ENCODE measurements around the gene LSM8. TPM values are rescaled to one million over a fixed set of nuclear protein-coding genes. Genes with fewer than 3 reads are reported as not detected.
A peak's percentile ranks its signal among the peaks of the same experiment; 100 is the strongest.

Gene LSM8
- total RNA-seq, 1 experiment from 2014 or later: 61.5 TPM

DNA sequence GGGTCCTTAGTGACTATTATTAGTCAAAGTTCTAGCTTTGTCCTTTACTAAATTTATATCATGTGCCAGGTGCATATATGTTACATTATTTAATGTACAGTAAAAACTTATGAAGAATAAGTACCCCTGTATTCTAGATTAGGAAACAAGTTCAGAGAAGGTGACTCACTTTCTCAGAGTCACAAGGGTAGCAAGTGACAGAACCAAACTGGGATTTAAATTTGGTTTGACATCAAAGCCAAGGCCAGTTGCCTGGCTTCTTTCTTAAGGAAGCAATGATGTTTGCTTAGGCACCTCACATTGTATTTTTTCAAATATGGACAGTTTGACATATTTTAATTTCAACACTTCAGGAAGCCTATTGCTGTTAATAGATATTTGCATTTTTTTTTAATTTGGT lies 2.5 kb downstream of the LSM8 start:
- Histone ChIP-seq H3K4me2 (peak overlapping the region; percentile 93; the same call in 1 of the 2 replicates), H2AFZ (no peak overlapping the region), H3K9me3 (ENCODE audit: insufficient read depth, low read depth) (no peaks in the 10 kb centered on the region), H4K20me1 (ENCODE audit: insufficient read depth) (no peaks in the 10 kb centered on the region), H3K36me3 (ENCODE audit: low read depth) (peaks cover 31% of the 10 kb centered on the region), H3K9me2 (ENCODE audit: insufficient read depth) (no peaks in the 10 kb centered on the region), H3K27ac (no peak overlapping the region), H3K79me2 (ENCODE audit: low read depth) (peaks cover 43% of the 10 kb centered on the region), H3K27me3 (ENCODE audit: insufficient read depth, low read depth) (no peaks in the 10 kb centered on the region), H3F3A (ENCODE audit: insufficient read depth, low read depth) (0 out of 2 replicates have a peak, but pooled peaks cover 6% of the 10 kb centered on the region), H3K4me3 (no peak overlapping the region), H3K4me1 (replicated peaks; ENCODE audit: insufficient read depth) (peaks cover 18% of the 10 kb centered on the region)
- POLR2A ChIA-PET (ENCODE audit: unreplicated experiment): no interaction called here
- DNase-seq: no peak
- CTCF ChIA-PET: no interaction called here
- intact Hi-C loops (cut with micrococcal nuclease; ENCODE audit: unreplicated experiment): no loop called here
- BruUV-seq (replicated peaks): no TSS peak
- TF ChIP-seq, protein P1, sequence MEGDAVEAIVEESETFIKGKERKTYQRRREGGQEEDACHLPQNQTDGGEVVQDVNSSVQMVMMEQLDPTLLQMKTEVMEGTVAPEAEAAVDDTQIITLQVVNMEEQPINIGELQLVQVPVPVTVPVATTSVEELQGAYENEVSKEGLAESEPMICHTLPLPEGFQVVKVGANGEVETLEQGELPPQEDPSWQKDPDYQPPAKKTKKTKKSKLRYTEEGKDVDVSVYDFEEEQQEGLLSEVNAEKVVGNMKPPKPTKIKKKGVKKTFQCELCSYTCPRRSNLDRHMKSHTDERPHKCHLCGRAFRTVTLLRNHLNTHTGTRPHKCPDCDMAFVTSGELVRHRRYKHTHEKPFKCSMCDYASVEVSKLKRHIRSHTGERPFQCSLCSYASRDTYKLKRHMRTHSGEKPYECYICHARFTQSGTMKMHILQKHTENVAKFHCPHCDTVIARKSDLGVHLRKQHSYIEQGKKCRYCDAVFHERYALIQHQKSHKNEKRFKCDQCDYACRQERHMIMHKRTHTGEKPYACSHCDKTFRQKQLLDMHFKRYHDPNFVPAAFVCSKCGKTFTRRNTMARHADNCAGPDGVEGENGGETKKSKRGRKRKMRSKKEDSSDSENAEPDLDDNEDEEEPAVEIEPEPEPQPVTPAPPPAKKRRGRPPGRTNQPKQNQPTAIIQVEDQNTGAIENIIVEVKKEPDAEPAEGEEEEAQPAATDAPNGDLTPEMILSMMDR (conservative IDR thresholded peaks at IDR 0.05): no peak
- no peak for TF ChIP-seq EZH2 (IDR thresholded peaks at IDR 0.05; ENCODE audit: low read depth)

DNA sequence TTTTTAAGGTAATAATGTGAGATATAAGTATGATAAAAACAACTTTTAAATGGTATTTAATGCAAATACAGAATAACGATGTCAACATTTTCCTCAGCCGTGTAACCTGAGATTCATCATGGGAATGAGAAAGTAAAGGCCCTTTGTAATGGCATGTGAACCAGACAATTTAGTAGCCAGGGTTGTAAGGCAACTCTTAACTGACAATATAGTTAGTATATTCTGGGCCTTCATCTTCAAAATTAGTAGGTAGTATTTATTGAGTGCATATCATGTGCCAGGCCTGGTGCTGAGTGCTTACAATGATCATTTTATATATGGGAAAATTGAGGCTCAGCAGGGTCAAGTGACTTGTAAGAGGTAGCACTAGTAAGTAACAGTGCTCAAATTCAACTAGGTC lies 10.6 kb downstream of the LSM8 start:
- no peak for DNase-seq
- H3K4me2 ChIP-seq: no peak overlapping the region
- H3K4me3 ChIP-seq: no peak overlapping the region
- H3K36me3 ChIP-seq (ENCODE audit: low read depth): peaks cover 16% of the 10 kb centered on the region; the same call in 1 of the 2 replicates
- POLR2A ChIA-PET (ENCODE audit: unreplicated experiment): no interaction called here
- H3K9me2 ChIP-seq (ENCODE audit: insufficient read depth): no peaks in the 10 kb centered on the region
- intact Hi-C loops (cut with micrococcal nuclease; ENCODE audit: unreplicated experiment): no loop called here
- H3K4me1 ChIP-seq (replicated peaks; ENCODE audit: insufficient read depth): no peaks in the 10 kb centered on the region
- no peak overlapping the region for H2AFZ ChIP-seq
- H3K27ac ChIP-seq: no peak overlapping the region
- TF ChIP-seq, protein P1 (conservative IDR thresholded peaks at IDR 0.05): no peak
- no peak for TF ChIP-seq EZH2 (IDR thresholded peaks at IDR 0.05; ENCODE audit: low read depth)
- BruUV-seq (replicated peaks): no TSS peak
- H4K20me1 ChIP-seq (ENCODE audit: insufficient read depth): no peaks in the 10 kb centered on the region
- no peaks in the 10 kb centered on the region for H3K9me3 ChIP-seq (ENCODE audit: insufficient read depth, low read depth)
- CTCF ChIA-PET: no interaction called here
- peaks cover 17% of the 10 kb centered on the region; the same call in 1 of the 2 replicates for H3F3A ChIP-seq (ENCODE audit: insufficient read depth, low read depth)
- no peaks in the 10 kb centered on the region for H3K79me2 ChIP-seq (ENCODE audit: low read depth)
- no peaks in the 10 kb centered on the region for H3K27me3 ChIP-seq (ENCODE audit: insufficient read depth, low read depth)

DNA sequence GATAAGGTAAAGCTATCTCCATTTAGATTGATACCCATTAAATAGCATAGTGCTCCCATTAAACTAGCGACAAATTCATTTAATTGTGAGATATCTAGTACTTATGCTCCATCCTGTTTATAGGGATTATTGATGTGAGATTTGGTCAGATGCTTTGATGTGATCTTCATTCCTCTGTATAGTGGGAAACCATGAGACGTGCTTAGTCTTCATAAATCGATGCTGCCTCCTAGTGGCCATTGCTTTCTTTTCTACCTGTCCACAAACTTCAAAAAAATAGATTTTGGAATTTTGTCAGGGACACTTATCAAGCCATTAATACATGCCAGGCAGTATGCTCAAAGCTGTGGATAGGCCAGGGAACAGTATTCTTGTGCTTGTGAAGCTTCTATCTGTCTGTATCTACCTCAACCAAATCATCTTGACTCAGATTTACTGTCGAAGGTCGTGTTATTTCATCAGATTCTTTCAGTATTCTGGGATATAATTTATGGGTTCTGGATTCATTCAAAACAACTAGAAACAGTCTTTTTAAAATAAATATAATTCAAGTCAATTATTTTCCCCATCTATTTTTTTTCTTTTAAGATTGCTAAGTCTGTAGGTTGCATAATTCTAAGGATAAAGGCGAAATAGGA lies 12.0 kb downstream of the LSM8 start:
- no TSS peak for BruUV-seq (replicated peaks)
- TF ChIP-seq, protein P1 (conservative IDR thresholded peaks at IDR 0.05): peak; percentile 80
- TF ChIP-seq EZH2 (IDR thresholded peaks at IDR 0.05; ENCODE audit: low read depth): no peak
- no peaks in the 10 kb centered on the region for H3K9me2 ChIP-seq (ENCODE audit: insufficient read depth)
- no peak overlapping the region for H3K27ac ChIP-seq
- H3F3A ChIP-seq (ENCODE audit: insufficient read depth, low read depth): peaks cover 16% of the 10 kb centered on the region; the same call in 1 of the 2 replicates
- H3K36me3 ChIP-seq (ENCODE audit: low read depth): peaks cover 11% of the 10 kb centered on the region; the same call in 1 of the 2 replicates
- no peaks in the 10 kb centered on the region for H3K27me3 ChIP-seq (ENCODE audit: insufficient read depth, low read depth)
- H3K79me2 ChIP-seq (ENCODE audit: low read depth): no peaks in the 10 kb centered on the region
- DNase-seq: peak; percentile 48 to 49
- no peaks in the 10 kb centered on the region for H3K9me3 ChIP-seq (ENCODE audit: insufficient read depth, low read depth)
- CTCF ChIA-PET: interaction anchor here (0.6 kb wide), 1 partner anchor 1068 kb away, joined by 3 read pairs; no protein-coding TSS in a partner anchor
- no peak overlapping the region for H3K4me2 ChIP-seq
- no peak overlapping the region for H3K4me3 ChIP-seq
- no peaks in the 10 kb centered on the region for H4K20me1 ChIP-seq (ENCODE audit: insufficient read depth)
- intact Hi-C loops (cut with micrococcal nuclease; ENCODE audit: unreplicated experiment): loop anchor here (5.0 kb wide), 3 partner anchors 444 to 794 kb away; no protein-coding TSS in a partner anchor
- POLR2A ChIA-PET (ENCODE audit: unreplicated experiment): no interaction called here
- H3K4me1 ChIP-seq (replicated peaks; ENCODE audit: insufficient read depth): no peaks in the 10 kb centered on the region
- no peak overlapping the region for H2AFZ ChIP-seq
